ENCODE data around the gene MALT1.

DNA sequence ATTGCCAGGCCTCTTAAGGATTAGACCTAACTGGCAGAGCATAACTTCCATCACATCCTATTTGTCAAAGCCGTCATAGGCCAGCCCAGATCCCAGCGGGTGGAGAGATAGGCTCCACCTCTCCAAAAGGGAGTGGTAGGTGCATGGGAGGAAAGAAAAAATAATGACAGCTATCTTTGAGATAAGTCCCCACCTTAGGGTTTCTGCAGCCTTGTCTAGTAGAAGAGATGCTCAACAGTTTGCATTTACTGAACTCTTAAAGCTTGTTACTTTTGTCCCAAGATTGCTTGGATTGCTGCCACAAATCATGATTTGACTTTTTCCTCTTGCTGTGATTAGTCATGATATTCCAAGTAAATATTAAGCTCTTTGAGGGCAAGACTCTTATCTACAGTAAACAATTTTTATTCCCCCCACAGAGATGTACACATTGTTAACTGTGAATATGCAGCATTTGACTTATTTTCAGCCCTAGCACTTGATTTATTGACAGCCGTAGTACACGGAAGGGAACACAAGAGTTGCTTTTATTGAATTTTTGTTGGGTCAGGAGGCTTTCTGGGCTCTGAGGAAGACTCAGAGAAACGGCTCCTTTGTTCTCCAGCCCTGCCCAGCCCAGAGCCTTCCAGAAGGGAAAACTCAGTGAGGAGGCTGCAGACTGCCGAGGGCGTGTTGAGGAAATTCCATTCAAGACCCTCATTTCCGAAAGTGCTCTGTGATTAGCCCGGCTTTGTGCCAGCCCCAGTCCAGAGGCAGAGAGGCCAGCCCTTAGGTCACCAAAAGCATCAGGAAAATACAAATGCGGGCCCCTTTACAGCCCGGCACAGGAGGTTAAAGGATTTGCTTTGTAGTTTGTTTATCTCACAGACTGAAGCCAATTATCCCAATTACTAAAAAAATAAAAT is 118.0 kb downstream of the MALT1 start:
- TF ChIP-seq POLR2A (IDR thresholded peaks at IDR 0.05) (no peak), POLR2AphosphoS5 (IDR thresholded peaks at IDR 0.05) (no peak), CTCF (IDR thresholded peaks at IDR 0.05) (no peak)
